SH-SY5Y (cell line): ENCODE data around the gene SYK.

Experiments
- GATA2 ChIP-seq: IDR thresholded peaks from 2 replicates; pipeline ENCODE4 v1.6.1; 2011; ENCODE audit warnings: mild to moderate bottlenecking, low read depth, low read length
- GATA3 ChIP-seq: IDR thresholded peaks from 2 replicates; pipeline ENCODE4 v1.6.1; 2011; ENCODE audit warnings: low read depth, mild to moderate bottlenecking, low read length, moderate library complexity

Gene SYK

GRCh38 chr9:90836411-90837080 is 34.9 kb downstream of the SYK start:
- TF ChIP-seq GATA3 (no peak), GATA2 (no peak)

DNA sequence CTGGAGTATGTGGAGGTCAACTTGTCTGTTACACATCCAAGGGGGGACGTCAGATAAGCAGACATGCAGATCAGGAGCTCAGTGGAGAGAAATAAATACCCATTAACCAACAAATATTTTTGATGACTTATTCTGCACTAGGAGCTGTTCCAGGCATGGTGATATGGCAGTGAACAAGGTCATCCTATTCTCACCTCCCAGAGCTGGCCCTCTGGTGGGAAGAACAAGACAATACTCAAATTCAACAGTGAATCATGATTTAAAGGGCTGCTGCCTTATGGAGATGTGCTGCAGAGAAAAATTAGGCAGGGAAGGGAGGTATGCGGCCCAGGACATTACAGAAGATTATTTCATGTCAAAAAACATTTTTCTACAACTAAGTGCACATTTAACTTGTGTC is 36.5 kb downstream of the SYK start:
- TF ChIP-seq GATA2 (no peak), GATA3 (no peak)

DNA sequence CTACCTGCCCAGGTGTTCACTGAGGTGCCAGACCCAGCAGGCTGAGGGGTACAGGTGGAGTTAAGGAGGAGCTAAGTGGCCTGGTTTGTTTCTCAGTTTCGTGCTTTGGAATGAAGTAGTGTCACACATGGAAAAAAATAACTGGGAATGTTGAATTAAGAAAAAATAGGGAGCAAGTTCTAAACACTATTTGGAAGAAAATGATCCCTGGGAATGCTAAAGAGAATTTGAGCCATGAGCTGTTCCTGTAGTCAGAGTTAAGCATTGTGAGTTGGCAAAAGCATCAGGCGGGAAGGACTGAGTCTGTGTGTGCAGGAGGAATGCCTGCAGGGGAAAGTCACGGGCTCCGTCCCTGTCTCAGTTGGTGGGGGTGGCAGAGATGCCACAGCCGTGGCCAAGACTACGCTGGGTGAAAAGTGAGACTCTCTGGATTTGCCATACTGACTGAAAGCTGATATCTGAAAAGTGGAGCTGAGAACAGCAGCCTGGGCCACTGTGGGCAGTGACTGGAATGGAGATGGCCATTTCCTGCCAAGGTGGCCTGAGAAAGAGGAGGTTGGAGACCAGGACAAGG is 37.0 kb downstream of the SYK start:
- TF ChIP-seq GATA2 (no peak), GATA3 (no peak)

DNA sequence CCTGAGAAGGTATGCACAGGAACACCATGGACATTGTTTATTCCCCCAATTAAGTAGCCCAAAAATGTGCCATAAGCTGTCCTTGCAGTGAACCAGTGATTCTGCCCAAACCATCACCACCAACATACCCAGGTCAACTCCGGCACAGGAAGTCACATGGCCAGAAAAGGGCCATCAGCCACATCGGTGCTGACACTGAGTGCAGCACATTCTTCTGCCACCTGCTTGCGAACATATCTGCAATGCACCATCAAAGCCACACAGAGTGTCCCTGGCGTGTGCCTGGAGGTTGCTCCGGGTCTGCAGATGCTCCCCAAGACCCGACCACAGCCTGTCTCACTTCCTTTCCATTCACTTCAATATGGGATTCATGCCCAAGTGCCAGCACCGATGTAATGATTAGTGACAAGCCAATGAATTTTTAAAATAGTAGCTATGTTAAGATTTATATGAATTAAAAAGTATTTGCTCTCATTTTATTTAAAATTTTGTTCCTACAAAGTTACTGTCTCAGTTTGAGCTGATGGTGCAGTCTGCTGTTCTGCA is 37.6 kb downstream of the SYK start:
- TF ChIP-seq GATA3 (no peak), GATA2 (no peak)

- TF ChIP-seq GATA2 (no peak), GATA3 (no peak)
Observed at GRCh38 chr9:90840696-90841095, 39.1 kb downstream of the SYK start.

DNA sequence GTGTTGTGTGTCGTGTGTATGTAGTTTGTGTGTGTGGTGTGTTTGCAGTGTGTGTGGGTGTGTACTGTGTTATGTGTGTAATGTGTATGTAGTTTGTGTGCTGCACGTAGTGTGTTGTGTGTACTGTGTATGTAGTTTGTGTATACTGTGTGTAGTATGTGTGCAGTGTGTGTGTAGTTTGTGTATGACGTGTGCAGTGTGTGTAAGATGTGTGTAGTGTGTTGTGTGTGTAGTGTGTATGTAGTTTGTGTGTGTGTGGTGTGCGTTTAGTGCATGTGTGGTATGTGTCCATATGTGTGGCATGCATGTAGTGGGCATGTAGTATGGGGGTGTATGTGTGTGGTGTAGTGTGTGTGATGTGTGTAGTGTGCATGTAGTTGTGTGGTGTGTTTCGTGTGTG is 39.6 kb downstream of the SYK start:
- no peak for TF ChIP-seq GATA3
- TF ChIP-seq GATA2 = no peak

DNA sequence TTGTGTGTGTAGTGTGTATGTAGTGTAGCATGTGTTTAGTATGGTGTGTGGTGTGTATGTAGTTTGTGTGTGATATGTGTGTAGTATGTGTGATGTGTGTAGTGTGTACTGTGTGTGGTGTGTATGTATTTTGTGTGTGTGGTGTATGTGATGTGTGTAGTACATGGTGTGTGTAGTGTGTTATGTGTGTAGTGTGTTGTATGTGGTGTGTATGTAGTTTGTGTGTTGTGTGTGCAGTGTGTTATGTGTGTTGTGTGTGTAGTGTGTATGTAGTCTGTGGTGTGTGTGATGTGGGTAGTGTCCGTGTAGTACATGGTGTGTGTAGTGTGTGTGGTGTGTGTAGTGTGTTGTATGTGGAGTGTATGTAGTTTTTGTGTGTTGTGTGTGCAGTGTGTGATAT is 40.0 kb downstream of the SYK start:
- TF ChIP-seq GATA3 (no peak), GATA2 (no peak)

- TF ChIP-seq GATA2 (no peak), GATA3 (no peak)
Observed at GRCh38 chr9:90842176-90842777, 40.7 kb downstream of the SYK start.

- no peak for TF ChIP-seq GATA2
- no peak for TF ChIP-seq GATA3
Observed at GRCh38 chr9:90842996-90843395, 41.4 kb downstream of the SYK start.

DNA sequence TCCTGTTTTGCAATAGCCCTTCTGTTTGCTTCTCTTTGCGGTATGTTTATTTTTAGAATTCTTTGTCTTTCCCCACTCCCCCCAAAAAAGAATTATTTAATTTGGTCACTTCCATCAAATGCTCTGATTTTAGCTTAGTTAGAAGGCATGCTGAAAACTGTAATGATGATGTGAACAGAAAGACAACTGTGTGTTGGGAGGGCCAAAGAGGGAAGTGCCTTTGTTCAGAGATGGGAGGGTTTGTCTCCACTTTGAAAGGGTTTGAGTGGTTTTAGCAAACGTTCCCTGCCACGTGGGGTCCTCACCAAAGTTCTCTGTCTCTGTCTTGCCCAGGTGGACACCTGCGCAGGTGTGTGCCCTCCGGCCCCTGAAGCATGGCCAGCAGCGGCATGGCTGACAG is 41.9 kb downstream of the SYK start:
- TF ChIP-seq GATA3 (no peak), GATA2 (no peak)

DNA sequence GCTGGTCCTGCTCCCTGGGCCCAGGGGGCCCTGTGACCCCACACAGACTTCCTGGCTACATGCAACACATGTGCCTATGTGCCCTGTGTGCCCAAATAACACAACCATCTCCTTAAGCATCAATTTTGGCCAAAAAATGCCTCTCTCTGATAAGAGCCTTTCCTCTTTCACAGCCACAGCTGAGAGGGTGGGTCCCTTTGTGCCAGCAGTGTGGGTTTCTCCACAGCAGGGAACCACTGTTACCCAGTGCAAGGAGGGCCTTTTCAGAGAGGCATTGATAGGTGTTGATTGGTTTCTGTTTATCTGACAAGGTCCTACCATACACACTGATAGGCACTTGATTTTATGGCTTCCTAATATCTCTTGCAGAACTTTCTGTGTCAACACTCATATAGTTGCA is 42.7 kb downstream of the SYK start:
- TF ChIP-seq GATA2 = no peak
- TF ChIP-seq GATA3 = no peak

DNA sequence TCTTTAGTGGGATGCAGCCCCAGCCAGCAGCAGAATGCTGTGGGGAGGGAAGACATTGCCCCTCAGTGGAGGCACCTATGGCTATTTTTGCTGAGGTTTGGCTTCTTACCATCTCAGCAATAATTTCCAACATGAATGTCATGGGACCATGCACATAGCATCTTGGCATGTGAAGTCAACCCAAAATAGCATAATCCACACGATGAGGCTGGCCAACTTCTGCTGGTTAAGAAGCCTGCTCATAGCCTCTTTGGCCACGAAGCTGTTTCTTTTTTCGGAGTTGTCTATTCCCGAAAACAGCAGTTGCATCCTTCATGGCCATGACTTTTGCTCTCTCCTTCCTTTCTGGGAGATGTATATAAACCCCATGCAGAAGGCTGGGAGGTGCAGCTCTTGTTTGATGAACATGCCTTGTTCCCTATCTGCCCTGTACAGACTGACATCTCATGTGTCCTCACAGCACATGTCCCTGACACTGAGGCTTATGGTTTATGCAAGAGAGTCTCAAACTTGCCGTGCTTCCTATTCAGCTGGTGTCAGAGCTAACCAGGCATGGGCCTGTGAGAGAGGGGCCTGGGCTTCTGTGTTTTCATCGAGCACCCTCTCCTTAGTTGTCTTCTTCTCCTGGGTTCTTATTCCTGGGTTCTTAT is 45.3 kb downstream of the SYK start:
- TF ChIP-seq GATA3 (no peak), GATA2 (no peak)

GRCh38 chr9:90847971-90848370 is 46.4 kb downstream of the SYK start:
- TF ChIP-seq GATA3 (no peak), GATA2 (no peak)

GRCh38 chr9:90848866-90849265 is 47.2 kb downstream of the SYK start:
- TF ChIP-seq GATA2 = no peak
- TF ChIP-seq GATA3 = no peak
